Liver (tissue), 9 donors: Measurements from ENCODE around the gene TVP23C. TPM values are rescaled to one million over a fixed set of nuclear protein-coding genes. Genes with fewer than 3 reads are reported as not detected.

ENCODE experiments used
- DNase-seq: peaks from one replicate; pipeline ENCODE4 v3.0.0-alpha.2; 2017; ENCODE audit warnings: low spot score
- H3K27ac ChIP-seq, 2 donors: one replicate each; pipeline ENCODE4 v1.7.0; 2013; ENCODE audit warnings: inconsistent platforms in 2 of 2, low read length in 2 of 2, control low read depth in 1 of 2, low read depth in 1 of 2, mild to moderate bottlenecking in 1 of 2
- H3K27me3 ChIP-seq, 4 donors: one replicate each; pipeline versions ENCODE4 v1.6.1 to v1.7.0; 2013; ENCODE audit warnings: low read length in 3 of 4, inconsistent platforms in 1 of 4, mild to moderate bottlenecking in 1 of 4, moderate library complexity in 1 of 4; ENCODE audit not compliant: control insufficient read depth in 4 of 4, insufficient read depth in 4 of 4
- H3K36me3 ChIP-seq, 4 donors: one replicate each; pipeline versions ENCODE4 v1.6.1 to v1.7.0; 2013; ENCODE audit warnings: low read length in 3 of 4, mild to moderate bottlenecking in 3 of 4, low read depth in 1 of 4, moderate library complexity in 1 of 4; ENCODE audit not compliant: control insufficient read depth in 4 of 4, insufficient read depth in 3 of 4
- H3K4me1 ChIP-seq, 4 donors: one replicate each; pipeline versions ENCODE4 v1.6.1 to v1.7.0; 2013; ENCODE audit warnings: low read length in 3 of 4, mild to moderate bottlenecking in 3 of 4, moderate library complexity in 1 of 4; ENCODE audit not compliant: control insufficient read depth in 4 of 4, insufficient read depth in 4 of 4
- H3K4me3 ChIP-seq, 3 donors: one replicate each; pipeline versions ENCODE4 v1.6.1 to v1.7.0; 2013; ENCODE audit warnings: low read length in 3 of 3, control low read depth in 1 of 3, low read depth in 1 of 3, mild to moderate bottlenecking in 1 of 3
- H3K9ac ChIP-seq, 2 donors: one replicate each; pipeline ENCODE4 v1.7.0; 2013; ENCODE audit warnings: low read length in 2 of 2, mild to moderate bottlenecking in 2 of 2, moderate library complexity in 2 of 2, control low read depth in 1 of 2, low read depth in 1 of 2
- H3K9me3 ChIP-seq, 4 donors: one replicate each; pipeline versions ENCODE4 v1.6.1 to v1.7.0; 2013; ENCODE audit warnings: low read length in 3 of 4; ENCODE audit not compliant: control insufficient read depth in 4 of 4
- EGR1 ChIP-seq, 2 donors: IDR thresholded peaks; 2 replicates each; pipeline ENCODE4 v1.6.1; 2016 to 2018; ENCODE audit warnings: antibody characterized with exemption in 2 of 2, low read depth in 2 of 2
- FOXA1 ChIP-seq: IDR thresholded peaks from 2 replicates; pipeline ENCODE4 v1.6.1; 2016; ENCODE audit warnings: antibody characterized with exemption
- FOXA2 ChIP-seq: IDR thresholded peaks from 2 replicates; pipeline ENCODE4 v1.6.1; 2016; ENCODE audit warnings: antibody characterized with exemption
- GABPA ChIP-seq, 2 donors: IDR thresholded peaks in 1 of 2; conservative IDR thresholded peaks in 1 of 2; 2 replicates each; pipeline ENCODE4 v1.6.1; 2016; ENCODE audit warnings: antibody characterized with exemption in 2 of 2, mild to moderate bottlenecking in 1 of 2, moderate library complexity in 1 of 2
- HNF4A ChIP-seq, 2 donors: conservative IDR thresholded peaks; 2 replicates each; pipeline ENCODE4 v1.6.1; 2016; ENCODE audit warnings: antibody characterized with exemption in 2 of 2, mild to moderate bottlenecking in 2 of 2
- HNF4G ChIP-seq: IDR thresholded peaks from 2 replicates; pipeline ENCODE4 v1.6.1; 2016; ENCODE audit warnings: antibody characterized with exemption
- JUND ChIP-seq, 2 donors: IDR thresholded peaks; 2 replicates each; pipeline ENCODE4 v1.6.1; 2016; ENCODE audit warnings: antibody characterized with exemption in 2 of 2
- NR2F2 ChIP-seq: IDR thresholded peaks from 2 replicates; pipeline ENCODE4 v1.6.1; 2016; ENCODE audit warnings: antibody characterized with exemption
- RAD21 ChIP-seq, 2 donors: IDR thresholded peaks; 2 replicates each; pipeline ENCODE4 v1.6.1; 2016; ENCODE audit warnings: antibody characterized with exemption in 2 of 2, mild to moderate bottlenecking in 2 of 2
- REST ChIP-seq: IDR thresholded peaks from 2 replicates; pipeline ENCODE4 v1.6.1; 2016; ENCODE audit warnings: antibody characterized with exemption, mild to moderate bottlenecking
- SP1 ChIP-seq: IDR thresholded peaks from 2 replicates; pipeline ENCODE4 v1.6.1; 2018; ENCODE audit warnings: antibody characterized with exemption, mild to moderate bottlenecking
- TAF1 ChIP-seq: conservative IDR thresholded peaks from 2 replicates; pipeline ENCODE4 v1.6.1; 2016; ENCODE audit warnings: antibody characterized with exemption, mild to moderate bottlenecking
- YY1 ChIP-seq: IDR thresholded peaks from 2 replicates; pipeline ENCODE4 v1.6.1; 2016; ENCODE audit warnings: antibody characterized with exemption, mild to moderate bottlenecking
- WGBS: extraction: QIAGEN DNeasy Blood & Tissue Kit; methylation state at CpG from one replicate; pipeline ENCODE4 v1.1.7; 2013; 5-methylcytosine and 5-hydroxymethylcytosine counted together
- polyA plus RNA-seq, 2 donors: library from polyadenylated mRNA; stranded (reverse) in 1 of 2; unstranded in 1 of 2; fragments of 200-250 nt in 1 of 2; fragments of >200 nt in 1 of 2; fragmentation: Nextera tagmentation in 1 of 2; extraction: Ambion mirVana in 1 of 2; gene quantifications; one replicate each; pipeline versions ENCODE4 v1.2.1 to v1.2.3, GENCODE V29; 2013 to 2015
- total RNA-seq, 2 donors: library from RNA; depleted of rRNA; stranded (reverse); fragments of >200 nt; gene quantifications; one replicate each; pipeline ENCODE4 v1.2.3, GENCODE V29; 2014
- TF ChIP-seq, protein P1 (sequence below): IDR thresholded peaks from 2 replicates; pipeline ENCODE4 v1.6.1; 2016; ENCODE audit warnings: antibody characterized with exemption
- TF ChIP-seq, protein P2 (sequence below): fragments of 150-350 bp; IDR thresholded peaks from 2 replicates; pipeline ENCODE4 v1.5.1; 2017; ENCODE audit warnings: improper control_type of control experiment, low read depth, low read length; ENCODE audit not compliant: missing input control
- TF ChIP-seq, protein P3 (sequence below): IDR thresholded peaks from 2 replicates; pipeline ENCODE4 v1.6.1; 2016; ENCODE audit warnings: antibody characterized with exemption
- donor health status: healthy.
- donor health status: healthy.
- donor health status: healthy.
- donor health status: healthy.
- donor health status: healthy.

Gene TVP23C
- total and polyA plus RNA-seq, 4 donors, result 0.77 to 20.7 (median 4.9) TPM

- H3K4me1 ChIP-seq, result no peaks in the 10 kb centered on the region
- no peak overlapping the region for H3K9ac ChIP-seq
- TF ChIP-seq, protein P1, sequence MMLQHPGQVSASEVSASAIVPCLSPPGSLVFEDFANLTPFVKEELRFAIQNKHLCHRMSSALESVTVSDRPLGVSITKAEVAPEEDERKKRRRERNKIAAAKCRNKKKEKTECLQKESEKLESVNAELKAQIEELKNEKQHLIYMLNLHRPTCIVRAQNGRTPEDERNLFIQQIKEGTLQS, result no peak
- TF ChIP-seq EGR1 (IDR thresholded peaks at IDR 0.05; ENCODE audit: low read depth in 2 of 2), result no peak
- TF ChIP-seq HNF4A (conservative IDR thresholded peaks at IDR 0.05), result no peak
- TF ChIP-seq GABPA (IDR thresholded peaks at IDR 0.05 in 1 of 2, conservative IDR thresholded peaks at IDR 0.05 in 1 of 2), result no peak
- TF ChIP-seq NR2F2, result no peak
- TF ChIP-seq, protein P2, sequence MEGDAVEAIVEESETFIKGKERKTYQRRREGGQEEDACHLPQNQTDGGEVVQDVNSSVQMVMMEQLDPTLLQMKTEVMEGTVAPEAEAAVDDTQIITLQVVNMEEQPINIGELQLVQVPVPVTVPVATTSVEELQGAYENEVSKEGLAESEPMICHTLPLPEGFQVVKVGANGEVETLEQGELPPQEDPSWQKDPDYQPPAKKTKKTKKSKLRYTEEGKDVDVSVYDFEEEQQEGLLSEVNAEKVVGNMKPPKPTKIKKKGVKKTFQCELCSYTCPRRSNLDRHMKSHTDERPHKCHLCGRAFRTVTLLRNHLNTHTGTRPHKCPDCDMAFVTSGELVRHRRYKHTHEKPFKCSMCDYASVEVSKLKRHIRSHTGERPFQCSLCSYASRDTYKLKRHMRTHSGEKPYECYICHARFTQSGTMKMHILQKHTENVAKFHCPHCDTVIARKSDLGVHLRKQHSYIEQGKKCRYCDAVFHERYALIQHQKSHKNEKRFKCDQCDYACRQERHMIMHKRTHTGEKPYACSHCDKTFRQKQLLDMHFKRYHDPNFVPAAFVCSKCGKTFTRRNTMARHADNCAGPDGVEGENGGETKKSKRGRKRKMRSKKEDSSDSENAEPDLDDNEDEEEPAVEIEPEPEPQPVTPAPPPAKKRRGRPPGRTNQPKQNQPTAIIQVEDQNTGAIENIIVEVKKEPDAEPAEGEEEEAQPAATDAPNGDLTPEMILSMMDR, result no peak
- TF ChIP-seq HNF4G, result no peak
- no peak for TF ChIP-seq JUND (IDR thresholded peaks at IDR 0.05)
- TF ChIP-seq FOXA2, result no peak
- TF ChIP-seq YY1, result no peak
- no peak for TF ChIP-seq REST
- TF ChIP-seq FOXA1, result no peak
- no peak for TF ChIP-seq TAF1
- no peaks in the 10 kb centered on the region for H3K27me3 ChIP-seq
- DNase-seq, result no peak
- no peak overlapping the region for H3K27ac ChIP-seq
- no peak overlapping the region for H3K4me3 ChIP-seq
- H3K9me3 ChIP-seq, result no peaks in the 10 kb centered on the region
- 96% methylated on average over 3 of the region's 3 CpGs for WGBS
- H3K36me3 ChIP-seq, result peaks cover 0 to 2% (median 2%) of the 10 kb centered on the region in 4 donors
Measured at GRCh38 chr17:15501282-15501681, 62.0 kb downstream of the TVP23C start.

GRCh38 chr17:15498107-15498506 lies 65.2 kb downstream of the TVP23C start:
- H3K27me3 ChIP-seq, result no peaks in the 10 kb centered on the region
- TF ChIP-seq, protein P2, result no peak
- TF ChIP-seq SP1 (no peak), FOXA1 (no peak), GABPA (IDR thresholded peaks at IDR 0.05 in 1 of 2, conservative IDR thresholded peaks at IDR 0.05 in 1 of 2) (no peak), FOXA2 (no peak), RAD21 (IDR thresholded peaks at IDR 0.05) (no peak)
- TF ChIP-seq, protein P3, sequence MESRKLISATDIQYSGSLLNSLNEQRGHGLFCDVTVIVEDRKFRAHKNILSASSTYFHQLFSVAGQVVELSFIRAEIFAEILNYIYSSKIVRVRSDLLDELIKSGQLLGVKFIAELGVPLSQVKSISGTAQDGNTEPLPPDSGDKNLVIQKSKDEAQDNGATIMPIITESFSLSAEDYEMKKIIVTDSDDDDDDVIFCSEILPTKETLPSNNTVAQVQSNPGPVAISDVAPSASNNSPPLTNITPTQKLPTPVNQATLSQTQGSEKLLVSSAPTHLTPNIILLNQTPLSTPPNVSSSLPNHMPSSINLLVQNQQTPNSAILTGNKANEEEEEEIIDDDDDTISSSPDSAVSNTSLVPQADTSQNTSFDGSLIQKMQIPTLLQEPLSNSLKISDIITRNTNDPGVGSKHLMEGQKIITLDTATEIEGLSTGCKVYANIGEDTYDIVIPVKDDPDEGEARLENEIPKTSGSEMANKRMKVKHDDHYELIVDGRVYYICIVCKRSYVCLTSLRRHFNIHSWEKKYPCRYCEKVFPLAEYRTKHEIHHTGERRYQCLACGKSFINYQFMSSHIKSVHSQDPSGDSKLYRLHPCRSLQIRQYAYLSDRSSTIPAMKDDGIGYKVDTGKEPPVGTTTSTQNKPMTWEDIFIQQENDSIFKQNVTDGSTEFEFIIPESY, result no peak
- H3K4me1 ChIP-seq, result no peaks in the 10 kb centered on the region
- H3K36me3 ChIP-seq, result peaks cover 0 to 2% (median 2%) of the 10 kb centered on the region in 4 donors
- H3K9ac ChIP-seq, result no peak overlapping the region
- H3K9me3 ChIP-seq, result no peaks in the 10 kb centered on the region
- 95% methylated on average over 2 of the region's 2 CpGs for WGBS
- H3K4me3 ChIP-seq, result no peak overlapping the region
- no peak for DNase-seq
- no peak overlapping the region for H3K27ac ChIP-seq
